Neural crest cell (in vitro differentiated cells): ENCODE measurements around the gene QSOX2. TPM values are rescaled to one million over a fixed set of nuclear protein-coding genes. Genes with fewer than 3 reads are reported as not detected.

ENCODE experiments used
- DNase-seq: peaks from one replicate; pipeline ENCODE4 v3.0.0; 2021; ENCODE audit warnings: low read depth, mixed read lengths, low spot score
- H3K27ac Mint-ChIP-seq: one replicate; pipeline ENCODE4 v1.8.0; 2021; ENCODE audit warnings: mild to moderate bottlenecking, mixed read lengths; ENCODE audit not compliant: unreplicated experiment
- H3K27me3 Mint-ChIP-seq: 2 replicates; pipeline ENCODE4 v1.8.0; 2021; ENCODE audit warnings: low read depth, mild to moderate bottlenecking, mixed read lengths
- H3K36me3 Mint-ChIP-seq: 2 replicates; pipeline ENCODE4 v1.8.0; 2021; ENCODE audit warnings: low read depth, mild to moderate bottlenecking, mixed read lengths
- H3K4me1 Mint-ChIP-seq: 2 replicates; pipeline ENCODE4 v1.8.0; 2021; ENCODE audit warnings: mixed read lengths
- H3K4me3 Mint-ChIP-seq: one replicate; pipeline ENCODE4 v1.8.0; 2021; ENCODE audit warnings: mild to moderate bottlenecking, mixed read lengths
- H3K9me3 Mint-ChIP-seq: 2 replicates; pipeline ENCODE4 v1.8.0; 2021; ENCODE audit warnings: mixed read lengths
- CTCF ChIP-seq: fragments of 200-600 bp; sonication (generic); conservative IDR thresholded peaks from 2 replicates; pipeline ENCODE4 v1.5.0; 2021; ENCODE audit warnings: antibody characterized with exemption, mild to moderate bottlenecking
- total RNA-seq: library from RNA; stranded (reverse); gene quantifications from 2 replicates; pipeline ENCODE4 v1.2.1, GENCODE V29; 2021

The QSOX2 gene
- total RNA-seq, 1 donor from 2014 or later = 28.7 TPM

- Mint-ChIP-seq H3K27ac (no peak overlapping the region), H3K4me1 (peaks cover 22% of the 10 kb centered on the region), H3K27me3 (no peaks in the 10 kb centered on the region), H3K9me3 (no peaks in the 10 kb centered on the region), H3K4me3 (no peak overlapping the region), H3K36me3 (no peaks in the 10 kb centered on the region)
- no peak for TF ChIP-seq CTCF
- DNase-seq = no peak
These were observed 70.6 kb downstream of the QSOX2 start for GRCh38 chr9:136174779-136175615.

- Mint-ChIP-seq H3K4me1 (peaks cover 25% of the 10 kb centered on the region), H3K27ac (no peak overlapping the region), H3K36me3 (no peaks in the 10 kb centered on the region), H3K9me3 (no peaks in the 10 kb centered on the region), H3K4me3 (no peak overlapping the region), H3K27me3 (peaks cover 4% of the 10 kb centered on the region)
- TF ChIP-seq CTCF = no peak
- DNase-seq = no peak
These were observed 71.8 kb downstream of the QSOX2 start for GRCh38 chr9:136173648-136174290.

- no peak for TF ChIP-seq CTCF
- Mint-ChIP-seq H3K36me3 (no peaks in the 10 kb centered on the region), H3K9me3 (no peaks in the 10 kb centered on the region), H3K4me1 (peaks cover 25% of the 10 kb centered on the region), H3K27me3 (peaks cover 4% of the 10 kb centered on the region), H3K27ac (no peak overlapping the region), H3K4me3 (no peak overlapping the region)
- no peak for DNase-seq
These were observed 73.1 kb downstream of the QSOX2 start for GRCh38 chr9:136172412-136173079.

DNA sequence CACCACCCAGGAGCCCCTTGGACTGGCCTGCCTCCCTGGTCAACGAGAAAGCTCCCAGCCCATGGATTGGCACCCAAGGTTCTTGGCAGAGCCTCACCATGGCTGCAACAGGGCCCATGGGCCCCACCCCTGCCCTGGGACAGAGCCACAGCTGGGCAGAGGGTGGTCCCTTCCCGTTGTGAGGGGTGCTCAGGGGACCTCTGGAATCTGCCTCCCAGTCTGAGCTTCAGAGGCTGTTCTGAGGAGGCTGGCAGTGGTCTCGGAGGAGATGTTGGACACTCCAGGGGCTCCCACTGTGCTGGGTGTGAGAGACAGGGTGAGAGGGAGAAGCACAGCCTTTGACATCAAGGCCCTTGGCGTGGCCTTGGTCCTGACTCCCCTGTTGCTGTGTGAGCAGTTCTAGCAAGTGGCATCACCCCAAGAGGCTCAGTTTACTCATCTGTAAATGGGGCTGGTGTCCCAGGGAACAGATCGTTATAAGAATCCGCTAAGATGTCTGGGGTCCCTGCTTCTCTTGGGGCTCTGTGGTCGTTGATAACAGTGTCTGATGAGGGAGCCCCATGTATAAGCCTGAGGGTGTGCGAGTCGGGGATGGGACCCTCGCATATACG lies 73.7 kb downstream of the QSOX2 start:
- Mint-ChIP-seq H3K9me3 (peaks cover 2% of the 10 kb centered on the region), H3K27me3 (peaks cover 6% of the 10 kb centered on the region), H3K4me1 (peaks cover 25% of the 10 kb centered on the region), H3K27ac (no peak overlapping the region), H3K4me3 (no peak overlapping the region), H3K36me3 (no peaks in the 10 kb centered on the region)
- no peak for DNase-seq
- no peak for TF ChIP-seq CTCF

- H3K27me3 Mint-ChIP-seq = peaks cover 6% of the 10 kb centered on the region
- DNase-seq = no peak
- TF ChIP-seq CTCF = no peak
- peak overlapping the region; percentile 55 for H3K27ac Mint-ChIP-seq
- peaks cover 25% of the 10 kb centered on the region for H3K4me1 Mint-ChIP-seq
- H3K36me3 Mint-ChIP-seq = no peaks in the 10 kb centered on the region
- H3K4me3 Mint-ChIP-seq = no peak overlapping the region
- peaks cover 2% of the 10 kb centered on the region for H3K9me3 Mint-ChIP-seq
These were observed 74.4 kb downstream of the QSOX2 start for GRCh38 chr9:136171009-136171800.
